Dermis microvascular lymphatic vessel endothelial cell (primary cell): ENCODE measurements around the gene YIPF5. TPM values are rescaled to one million over a fixed set of nuclear protein-coding genes. Genes with fewer than 3 reads are reported as not detected.

ENCODE experiments used
- DNase-seq, 2 donors: peaks; one replicate each; pipeline versions ENCODE4 v3.0.0 to v3.0.0-alpha.2; 2010; ENCODE audit warnings: low read depth in 2 of 2
- total RNA-seq: library from RNA; depleted of rRNA; stranded (reverse); fragments of >200 nt; gene quantifications from 2 replicates; pipeline ENCODE4 v1.2.1, GENCODE V29; 2014

YIPF5 gene
- total RNA-seq: 45.6 and 62.2 TPM in 2 replicates

- DNase-seq: peak; percentile 90 to 97
Observed at GRCh38 chr5:144170276-144171024, at the start of gene YIPF5, which contains the start of gene KCTD16. TSS of gene YIPF5 (minus strand) at chr5:144170659. CDS start at chr5:144169955, 704 bp downstream. TSS of gene KCTD16 (plus strand) at chr5:144170873.

GRCh38 chr5:144219869-144220268 is 49.4 kb upstream of the YIPF5 start:
- no peak for DNase-seq

GRCh38 chr5:144210655-144211054 is 40.2 kb upstream of the YIPF5 start:
- DNase-seq: no peak

- no peak for DNase-seq
Observed at GRCh38 chr5:144209361-144209760, 38.9 kb upstream of the YIPF5 start.

GRCh38 chr5:144207875-144208444 is 37.5 kb upstream of the YIPF5 start:
- no peak for DNase-seq

GRCh38 chr5:144206141-144206540 is 35.7 kb upstream of the YIPF5 start:
- DNase-seq: no peak

GRCh38 chr5:144205141-144205551 is 34.7 kb upstream of the YIPF5 start:
- peak in 1 of 2 donors; percentile 43 for DNase-seq

GRCh38 chr5:144203750-144204596 is 33.5 kb upstream of the YIPF5 start:
- DNase-seq: peak; percentile 69 to 81

- DNase-seq: no peak
Observed at GRCh38 chr5:144202726-144203125, 32.3 kb upstream of the YIPF5 start.

GRCh38 chr5:144202072-144202471 is 31.6 kb upstream of the YIPF5 start:
- peak in 1 of 2 donors; percentile 41 for DNase-seq

- no peak for DNase-seq
Observed at GRCh38 chr5:144201588-144201987, 31.1 kb upstream of the YIPF5 start.

GRCh38 chr5:144198386-144198785 is 27.9 kb upstream of the YIPF5 start:
- peak in 1 of 2 donors; percentile 33 for DNase-seq

GRCh38 chr5:144196612-144197011 is 26.2 kb upstream of the YIPF5 start:
- no peak for DNase-seq

GRCh38 chr5:144195448-144195847 is 25.0 kb upstream of the YIPF5 start:
- DNase-seq: no peak

- no peak for DNase-seq
Observed at GRCh38 chr5:144194144-144194543, 23.7 kb upstream of the YIPF5 start.

GRCh38 chr5:144192661-144193060 is 22.2 kb upstream of the YIPF5 start:
- DNase-seq: no peak

GRCh38 chr5:144191998-144192397 is 21.5 kb upstream of the YIPF5 start:
- DNase-seq: peak in 1 of 2 donors; percentile 86

GRCh38 chr5:144191531-144191930 is 21.1 kb upstream of the YIPF5 start:
- DNase-seq: no peak

- peak; percentile 80 to 99 for DNase-seq
Observed at GRCh38 chr5:144189800-144190429, 19.5 kb upstream of the YIPF5 start.

GRCh38 chr5:144187699-144188294 is 17.3 kb upstream of the YIPF5 start:
- peak in 1 of 2 donors; percentile 93 for DNase-seq

GRCh38 chr5:144183254-144183889 is 12.9 kb upstream of the YIPF5 start:
- DNase-seq: peak in 1 of 2 donors; percentile 58
